HepG2 (cell line): ENCODE results near the gene DLEC1.
"Not testable (repeated sequence)": the region's sequence is repeated elsewhere in the genome, so short reads cannot be mapped to it uniquely, and the experiment has no call there.

Experiments used
- POLR2AphosphoS5 ChIP-seq: IDR thresholded peaks from 2 replicates; pipeline ENCODE4 v1.6.1; 2012; ENCODE audit warnings: low read depth, low read length
- RNF2 ChIP-seq: fragments of 450-650 bp; conservative IDR thresholded peaks from 2 replicates; pipeline ENCODE4 v1.6.1; 2016; ENCODE audit warnings: low read depth

- not testable (repeated sequence) for TF ChIP-seq POLR2AphosphoS5, RNF2
Measured at GRCh38 chr3:38053286-38053685, 14.3 kb downstream of the DLEC1 start.
